HG03175 (cell line): ENCODE measurements around the gene MDK.
A peak's percentile ranks its signal among the peaks of the same experiment; 100 is the strongest.

Experiments used
- ATAC-seq: cut with Tn5 transposase; IDR thresholded peaks from one replicate; pipeline ENCODE4 v1.9.1; 2021; ENCODE audit warnings: mild to moderate bottlenecking, moderate library complexity; ENCODE audit not compliant: unreplicated experiment

Gene MDK

DNA sequence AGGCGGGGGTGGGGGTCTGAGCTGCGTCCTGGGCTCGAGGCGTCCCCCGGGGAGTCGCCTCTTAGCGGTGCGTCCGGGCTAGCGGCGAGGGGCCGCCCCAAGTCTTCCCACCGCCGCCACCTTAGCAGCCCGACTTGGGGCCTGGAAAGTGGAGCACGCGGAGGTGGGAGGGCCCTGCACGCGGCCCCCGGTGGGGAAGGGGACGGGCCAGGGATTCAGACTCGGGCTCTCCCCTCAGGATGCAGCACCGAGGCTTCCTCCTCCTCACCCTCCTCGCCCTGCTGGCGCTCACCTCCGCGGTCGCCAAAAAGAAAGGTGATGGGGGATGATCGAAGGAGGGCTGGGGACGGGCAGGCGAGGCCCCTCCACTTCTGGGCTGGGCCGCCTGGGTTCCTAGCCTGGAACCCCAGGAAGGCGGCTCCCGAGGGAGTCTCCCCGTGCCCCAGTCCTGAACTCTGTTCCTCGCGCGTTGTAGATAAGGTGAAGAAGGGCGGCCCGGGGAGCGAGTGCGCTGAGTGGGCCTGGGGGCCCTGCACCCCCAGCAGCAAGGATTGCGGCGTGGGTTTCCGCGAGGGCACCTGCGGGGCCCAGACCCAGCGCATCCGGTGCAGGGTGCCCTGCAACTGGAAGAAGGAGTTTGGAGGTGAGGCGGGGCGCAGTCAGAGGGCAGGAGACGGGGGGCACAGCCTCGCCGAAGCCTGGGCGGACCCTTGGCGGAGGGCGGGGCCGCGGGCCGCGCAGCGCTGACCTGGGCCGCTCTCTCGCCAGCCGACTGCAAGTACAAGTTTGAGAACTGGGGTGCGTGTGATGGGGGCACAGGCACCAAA, 563 bp downstream of the MDK start:
- no peak for ATAC-seq

DNA sequence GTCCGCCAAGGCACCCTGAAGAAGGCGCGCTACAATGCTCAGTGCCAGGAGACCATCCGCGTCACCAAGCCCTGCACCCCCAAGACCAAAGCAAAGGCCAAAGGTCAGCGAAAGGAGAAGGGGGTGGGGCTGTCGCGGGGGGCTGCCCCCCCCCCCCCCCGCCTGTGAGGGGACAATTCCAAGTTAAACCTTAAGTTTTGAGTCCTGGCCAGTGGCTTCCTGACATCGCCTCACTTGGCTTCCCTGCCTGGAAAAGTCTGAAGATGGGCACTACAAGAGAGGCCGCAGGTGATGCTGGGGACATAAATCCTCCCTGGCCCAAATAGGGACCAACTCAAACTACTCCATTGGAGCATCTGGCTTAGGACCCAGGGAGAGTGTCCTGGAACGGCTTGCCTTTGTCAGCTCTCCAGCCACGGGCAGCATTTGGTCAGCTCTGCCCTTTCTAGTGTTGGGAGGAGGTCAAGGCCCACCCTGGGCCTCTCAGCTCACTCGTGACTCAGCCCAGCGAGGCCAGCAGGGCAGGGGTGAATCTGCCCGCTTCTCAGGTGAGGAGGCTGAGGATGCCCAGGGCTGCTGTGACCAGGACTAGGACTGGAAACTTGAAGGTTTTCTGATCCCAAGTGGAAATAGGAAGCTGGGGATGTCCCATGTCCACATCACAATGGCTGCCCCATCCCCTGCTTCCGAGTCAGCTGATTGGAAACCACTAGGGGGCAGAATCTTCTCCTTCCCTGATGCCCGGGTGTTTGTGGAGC, 1.4 kb downstream of the MDK start:
- no peak for ATAC-seq

DNA sequence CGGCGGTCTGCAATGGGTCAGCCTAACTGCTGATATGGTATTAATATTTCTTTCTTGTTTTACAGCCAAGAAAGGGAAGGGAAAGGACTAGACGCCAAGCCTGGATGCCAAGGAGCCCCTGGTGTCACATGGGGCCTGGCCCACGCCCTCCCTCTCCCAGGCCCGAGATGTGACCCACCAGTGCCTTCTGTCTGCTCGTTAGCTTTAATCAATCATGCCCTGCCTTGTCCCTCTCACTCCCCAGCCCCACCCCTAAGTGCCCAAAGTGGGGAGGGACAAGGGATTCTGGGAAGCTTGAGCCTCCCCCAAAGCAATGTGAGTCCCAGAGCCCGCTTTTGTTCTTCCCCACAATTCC, 1.9 kb downstream of the MDK start:
- ATAC-seq = no peak

DNA sequence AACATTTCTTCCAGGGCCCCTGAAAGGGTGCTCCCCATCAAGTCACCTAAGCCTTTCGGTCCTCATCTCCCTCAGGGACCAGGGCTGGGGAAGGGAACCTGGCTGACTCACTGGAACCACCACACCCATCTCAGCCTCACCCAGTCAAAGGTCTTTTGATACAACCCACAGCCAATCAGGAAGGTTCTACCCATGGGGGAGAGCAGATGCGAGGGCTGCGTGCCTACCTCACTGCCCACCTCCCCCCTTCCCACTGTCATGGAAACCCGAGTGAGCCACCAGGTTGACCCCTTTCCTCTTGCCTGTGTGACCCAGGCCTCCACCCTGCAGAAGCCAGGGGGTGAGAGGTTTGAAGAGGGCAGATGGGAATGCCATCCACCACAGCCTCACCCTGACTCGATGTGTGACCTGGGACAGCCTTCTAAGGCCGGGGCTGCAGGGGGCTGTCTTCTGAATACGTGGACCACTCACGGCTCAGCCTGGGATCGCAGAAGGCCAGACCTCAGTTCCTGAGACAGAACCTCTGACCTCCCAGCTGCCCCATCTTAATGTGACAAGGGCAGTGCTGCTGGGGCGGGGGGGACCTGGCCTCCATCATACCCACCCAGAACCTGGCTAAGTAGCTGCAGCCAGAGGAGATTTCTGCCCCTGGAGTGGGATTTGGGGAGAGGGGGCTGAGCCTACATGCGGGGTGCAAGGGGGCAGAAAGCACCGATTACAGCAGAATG, 2.7 kb downstream of the MDK start:
- no peak for ATAC-seq

DNA sequence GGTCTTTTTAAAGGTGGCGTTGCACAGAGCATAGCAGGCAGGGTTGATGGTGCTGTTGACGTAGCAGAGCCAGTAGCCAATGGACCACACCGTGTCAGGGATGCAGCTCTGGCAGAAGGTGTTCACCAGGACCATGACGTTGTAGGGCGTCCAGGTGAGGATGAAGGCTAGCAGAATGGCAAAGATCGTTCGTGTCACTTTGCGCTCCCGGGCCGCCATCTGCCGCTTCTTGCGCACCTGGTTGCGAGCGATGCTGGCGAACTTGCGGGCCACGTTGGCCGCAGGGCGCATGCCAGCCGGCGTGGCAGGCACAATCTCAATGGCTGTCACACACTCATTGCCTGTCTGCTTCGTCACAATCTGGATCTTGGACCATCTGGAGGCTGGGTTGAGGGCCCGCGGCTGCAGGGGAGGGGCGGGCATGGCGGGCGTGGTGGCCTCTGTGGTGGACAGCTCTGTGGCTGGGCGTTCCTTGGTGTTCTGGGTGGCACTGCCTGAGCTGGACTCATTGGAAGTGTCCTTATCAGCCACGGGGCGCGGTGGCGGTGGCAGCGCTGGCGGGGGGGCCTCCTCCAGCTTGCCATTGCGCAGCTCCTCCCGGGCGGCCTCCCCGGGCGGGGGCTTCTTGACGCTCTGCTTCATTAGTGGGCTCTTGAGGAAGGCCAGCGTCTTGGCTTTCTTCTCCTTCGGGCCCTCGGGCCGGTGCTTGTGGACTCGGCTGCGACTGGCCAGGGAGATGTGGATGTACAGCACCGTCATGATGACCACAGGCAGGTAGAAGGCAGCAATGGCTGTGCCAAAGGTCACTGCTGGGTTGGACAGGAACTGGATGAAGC, 3.9 kb downstream of the MDK start:
- ATAC-seq = no peak

DNA sequence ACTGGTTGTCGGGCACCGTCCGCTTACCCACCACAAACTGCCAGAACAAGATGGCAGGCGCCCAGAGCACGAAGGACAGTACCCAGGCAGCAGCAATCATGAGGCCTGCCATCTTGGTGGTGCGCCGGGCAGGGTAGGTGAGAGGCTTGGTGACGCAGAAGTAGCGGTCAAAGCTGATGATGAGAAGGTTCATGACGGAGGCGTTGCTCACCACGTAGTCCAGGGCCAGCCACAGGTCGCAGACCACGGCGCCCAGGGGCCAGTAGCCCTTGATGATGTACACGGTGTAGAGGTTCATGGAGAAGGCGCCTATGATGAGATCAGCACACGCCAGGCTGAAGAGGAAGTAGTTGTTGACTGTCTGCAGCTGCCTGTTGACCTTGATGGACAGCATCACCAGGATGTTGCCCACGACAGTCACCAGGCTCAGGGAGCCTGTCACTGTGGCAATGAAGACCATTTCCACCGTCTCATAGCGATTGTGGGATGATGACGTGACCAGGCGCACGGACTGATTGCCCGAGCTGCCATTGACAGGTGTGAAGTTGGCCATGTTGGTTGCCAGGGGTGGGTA, 4.6 kb downstream of the MDK start:
- no peak for ATAC-seq

DNA sequence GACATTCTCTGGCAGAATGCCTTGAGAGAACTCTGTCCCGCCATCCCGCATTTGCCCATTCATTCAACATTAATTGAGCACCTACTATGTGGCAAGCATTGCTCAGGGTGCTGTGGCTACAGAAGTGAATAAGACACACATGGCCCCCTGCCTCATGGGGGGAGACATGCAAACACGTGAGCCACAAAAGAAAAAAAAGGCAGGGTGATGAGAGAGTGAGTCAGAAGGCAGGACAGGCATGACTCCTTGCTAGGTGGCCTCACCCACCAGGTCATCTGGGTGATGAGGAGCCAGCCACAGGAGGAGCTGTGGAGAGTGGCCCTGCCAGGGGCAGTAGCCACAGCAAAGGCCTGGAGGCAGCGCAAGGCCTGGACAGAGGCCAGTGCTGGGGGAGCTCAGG, 5.2 kb downstream of the MDK start:
- no peak for ATAC-seq

DNA sequence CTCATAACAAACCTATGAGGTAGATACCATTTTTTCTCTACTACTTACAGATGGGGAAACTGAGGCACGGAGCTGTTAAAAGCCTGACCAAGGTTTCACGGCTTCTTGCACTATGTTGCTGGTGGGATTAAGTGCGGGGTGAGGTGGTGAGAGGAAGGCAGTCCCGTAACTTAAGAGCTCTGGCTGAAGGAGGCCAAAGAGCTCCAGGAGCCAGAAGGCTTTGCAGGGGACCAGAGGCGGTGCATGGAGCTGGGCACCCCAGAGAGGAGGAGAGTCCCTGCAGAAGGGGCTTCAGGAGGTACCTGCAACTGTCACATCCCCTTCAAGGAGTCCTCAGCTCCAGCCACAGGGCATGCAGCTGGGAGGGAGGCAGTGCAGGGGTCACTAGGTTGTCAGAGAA, 6.0 kb downstream of the MDK start:
- ATAC-seq = no peak

DNA sequence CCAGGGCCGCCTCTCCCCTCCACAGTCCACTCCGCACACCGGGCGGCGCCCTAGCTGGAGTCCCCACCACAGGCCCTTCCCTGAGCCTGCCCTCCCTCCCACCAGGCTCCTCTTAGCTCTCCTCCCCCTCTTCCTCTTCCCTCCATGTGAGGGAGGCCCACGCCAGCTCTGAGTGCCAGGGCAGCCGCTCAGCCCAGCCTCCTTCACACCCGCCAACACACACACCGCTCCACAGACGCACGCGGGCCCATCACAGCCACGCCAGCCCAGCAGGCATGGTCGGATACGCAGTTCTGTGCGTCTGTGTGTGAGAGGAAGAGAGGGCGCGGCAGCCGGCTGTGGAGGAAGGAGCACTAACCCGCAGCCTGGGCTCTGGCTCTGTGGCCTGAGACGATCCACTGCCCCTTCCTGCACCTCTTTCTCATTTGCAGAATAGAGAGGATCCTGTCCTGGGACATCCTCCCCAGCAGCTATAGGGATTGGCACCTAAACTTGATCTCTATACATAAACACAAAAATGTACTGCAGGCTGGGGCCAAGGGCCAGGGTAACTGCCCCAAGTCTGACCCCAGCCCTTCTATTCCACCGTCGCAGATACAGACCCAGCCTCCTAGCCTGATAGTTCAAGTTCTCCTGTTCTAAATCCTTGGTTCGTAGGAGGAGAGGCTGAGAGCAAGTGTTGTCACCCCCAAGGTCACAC, 6.6 kb downstream of the MDK start:
- ATAC-seq = no peak

DNA sequence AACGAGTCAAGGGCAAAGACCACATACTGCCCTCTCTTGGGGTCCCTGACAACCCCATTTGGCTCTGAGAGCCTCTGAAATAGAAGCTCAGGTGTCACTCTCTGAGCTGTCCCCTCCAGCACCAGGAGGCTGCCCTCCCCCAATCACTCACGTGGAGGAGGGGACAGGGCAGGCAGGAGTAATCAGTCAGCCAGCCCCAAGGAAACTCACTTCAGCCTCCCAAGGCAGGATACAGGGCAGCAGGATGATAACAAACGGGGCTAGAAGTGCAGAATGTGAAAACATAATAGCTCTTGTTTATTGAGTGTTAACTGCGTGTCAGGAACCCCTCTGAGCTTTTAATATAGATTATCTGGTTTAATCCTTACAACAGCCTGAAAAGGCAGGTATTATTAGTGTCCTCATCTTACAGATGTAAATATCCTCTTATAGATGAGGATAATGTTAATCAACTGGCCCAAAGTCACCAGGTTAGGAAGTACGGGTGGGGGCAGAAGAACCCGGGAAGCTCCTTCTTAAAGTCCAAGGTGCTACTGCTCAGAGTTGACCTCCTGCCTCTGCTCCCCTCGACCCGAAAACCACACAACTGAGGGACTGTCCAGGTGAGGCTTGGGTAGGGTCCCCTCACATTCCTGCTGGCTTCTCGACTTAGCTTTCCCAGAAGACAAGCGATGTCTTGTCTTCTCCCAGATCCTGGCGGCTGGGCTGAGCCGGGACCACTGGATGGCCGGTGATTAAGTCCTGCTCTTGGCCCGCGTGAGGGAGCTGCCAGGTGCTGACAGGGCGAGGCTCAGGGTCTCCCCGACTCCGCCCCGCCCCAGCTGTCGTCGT, 7.4 kb downstream of the MDK start:
- ATAC-seq = no peak

DNA sequence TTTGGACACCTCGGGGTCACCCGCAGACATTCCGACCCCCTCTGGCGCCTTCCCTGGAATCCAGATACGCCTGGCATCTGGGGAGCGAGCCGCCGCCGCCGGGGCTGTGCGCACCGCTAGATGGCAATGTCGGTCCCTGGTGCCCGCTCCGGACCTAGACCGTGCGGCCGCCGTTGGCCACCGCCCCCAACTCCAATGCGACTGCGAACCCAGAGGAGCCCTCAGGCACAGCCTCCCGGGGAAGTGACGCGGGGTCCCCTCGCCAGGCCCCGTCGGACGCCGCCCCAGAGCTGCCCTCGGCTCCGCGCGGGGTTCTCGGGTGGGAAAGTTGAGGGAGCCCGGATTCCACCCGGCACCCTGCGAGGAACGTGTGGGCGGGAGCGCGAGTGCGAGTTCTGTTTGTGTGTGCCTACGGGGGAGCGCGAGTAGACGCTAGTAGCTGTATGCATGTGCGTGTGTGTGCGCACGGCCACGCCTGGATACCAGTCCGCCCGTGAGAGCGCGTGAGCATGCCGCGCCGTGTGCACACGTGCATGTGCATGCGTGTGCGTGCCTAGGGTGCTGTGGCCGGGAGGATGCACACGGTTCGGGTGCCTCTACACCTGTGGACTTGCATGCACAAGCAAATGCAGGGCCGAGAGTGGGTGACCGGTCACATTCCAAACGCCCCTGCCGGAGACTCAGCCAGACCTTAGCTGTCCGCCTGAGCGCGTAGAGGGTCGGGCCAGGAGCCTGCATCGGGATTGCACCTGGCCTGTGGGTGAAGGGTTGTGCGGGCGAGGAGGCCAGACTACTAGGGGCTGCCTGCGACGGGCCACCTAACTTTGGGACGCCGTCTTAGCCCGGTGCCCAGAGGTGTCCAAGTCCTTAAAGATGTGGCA, 8.2 kb downstream of the MDK start:
- ATAC-seq = peak; percentile 44

DNA sequence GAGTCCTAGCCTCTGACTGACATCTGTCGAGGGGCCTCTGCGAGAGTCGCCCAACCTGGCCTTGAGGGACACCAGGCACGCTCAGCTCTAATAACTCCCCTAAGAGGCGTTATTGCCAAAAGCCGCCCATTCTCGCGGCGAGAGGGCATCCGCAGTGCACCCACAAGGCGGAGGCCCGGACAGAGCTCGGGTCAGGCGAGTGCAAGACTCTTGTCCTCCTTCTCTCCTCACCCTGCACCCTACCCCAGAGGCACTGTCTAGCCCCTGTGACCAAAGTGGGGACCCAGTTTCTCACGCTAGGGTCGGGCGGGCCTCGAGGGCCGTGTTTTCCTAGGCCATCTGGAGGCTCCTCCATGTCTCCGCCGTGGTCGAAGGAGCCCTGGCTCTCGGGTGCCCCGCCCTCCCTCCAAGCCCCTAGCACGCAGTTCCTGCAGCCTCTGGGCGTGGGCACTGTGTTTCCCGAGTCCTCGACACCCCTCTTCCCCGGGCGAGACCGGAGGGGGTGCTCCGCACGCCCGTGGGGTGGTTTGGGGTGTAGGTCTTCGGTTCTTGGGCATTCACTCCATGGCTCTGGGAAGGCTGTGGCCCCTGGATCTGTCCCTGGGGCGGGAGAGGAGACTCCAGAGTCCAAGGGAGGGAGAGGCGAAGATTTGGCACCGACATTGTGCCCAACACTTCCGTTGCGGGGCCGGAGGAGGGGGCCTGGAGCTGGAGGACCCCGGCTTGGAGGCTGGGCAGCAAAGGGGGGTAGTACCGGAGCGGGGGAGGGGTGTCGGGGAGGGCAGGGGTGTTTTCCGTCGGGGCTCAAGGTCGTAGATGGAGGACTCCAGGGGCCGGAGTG, 9.1 kb downstream of the MDK start:
- no peak for ATAC-seq

DNA sequence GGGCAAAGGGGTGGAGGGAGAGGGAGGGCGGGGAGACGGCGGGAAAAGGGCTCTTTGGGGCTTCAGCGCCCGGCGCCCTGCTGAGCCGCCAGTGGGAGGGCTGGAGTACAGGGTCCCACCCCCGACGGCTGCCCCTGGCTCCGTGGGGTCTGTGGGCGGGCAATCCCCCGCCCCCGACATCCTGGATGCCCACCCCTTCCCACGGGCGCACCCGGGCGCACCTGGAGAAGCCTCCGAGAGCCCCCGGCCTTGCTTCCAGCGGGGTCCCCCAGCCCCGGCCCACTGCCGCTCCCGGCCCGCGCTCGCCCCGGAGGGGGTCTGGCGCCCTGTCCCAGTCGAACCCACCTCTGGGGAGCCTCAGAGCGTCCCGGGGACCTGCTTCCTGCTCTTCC, 9.7 kb downstream of the MDK start:
- ATAC-seq = no peak

DNA sequence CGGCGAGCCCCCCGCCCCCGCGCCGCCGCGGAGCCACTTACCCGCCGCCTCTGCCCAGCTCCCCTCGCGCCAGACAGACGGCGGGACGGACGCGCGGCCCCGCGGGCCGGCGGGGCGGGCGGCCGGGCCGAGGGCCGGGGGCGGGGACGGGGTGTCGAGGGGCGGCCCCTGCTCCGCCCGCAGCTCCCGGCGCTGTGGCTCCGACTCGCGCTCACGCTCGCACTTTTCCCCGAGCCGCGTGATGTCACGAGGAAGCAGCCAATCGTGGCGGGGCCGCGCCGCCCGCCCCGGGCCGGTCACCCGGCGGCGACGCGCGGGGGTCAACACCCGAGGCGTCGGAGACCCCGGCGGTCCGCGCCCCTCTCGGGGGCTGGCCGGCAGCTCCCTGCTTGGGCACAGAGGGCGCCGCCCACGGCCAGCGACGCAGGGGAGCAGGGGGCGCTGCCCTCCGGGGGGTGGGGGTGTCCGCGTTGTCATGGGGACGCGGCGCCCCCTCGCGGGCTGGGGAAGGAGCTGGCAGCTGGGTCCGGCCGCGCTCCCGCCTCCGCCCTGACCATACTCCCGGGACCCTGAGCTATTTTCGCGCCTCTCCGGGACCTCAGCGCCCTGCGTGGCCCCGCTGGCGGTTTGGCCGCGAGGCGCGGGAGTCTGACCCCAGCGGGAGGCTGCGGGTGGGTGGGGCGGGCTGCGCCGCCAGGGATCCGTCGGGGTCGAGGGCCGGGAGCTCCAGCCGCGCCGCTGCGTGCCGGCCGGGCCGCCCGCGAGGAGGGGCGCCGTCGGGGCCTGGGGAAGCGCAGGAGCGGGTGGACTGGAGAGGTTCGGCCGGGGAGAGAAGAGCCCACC, 10.3 kb downstream of the MDK start, which contains the start of gene CHRM4:
Gene CHRM4, minus strand, starts transcription at position 199 of the 843 bp plus-strand sequence. CDS start 5,219 bp downstream, outside the sequence.
- peak; percentile 22 for ATAC-seq

DNA sequence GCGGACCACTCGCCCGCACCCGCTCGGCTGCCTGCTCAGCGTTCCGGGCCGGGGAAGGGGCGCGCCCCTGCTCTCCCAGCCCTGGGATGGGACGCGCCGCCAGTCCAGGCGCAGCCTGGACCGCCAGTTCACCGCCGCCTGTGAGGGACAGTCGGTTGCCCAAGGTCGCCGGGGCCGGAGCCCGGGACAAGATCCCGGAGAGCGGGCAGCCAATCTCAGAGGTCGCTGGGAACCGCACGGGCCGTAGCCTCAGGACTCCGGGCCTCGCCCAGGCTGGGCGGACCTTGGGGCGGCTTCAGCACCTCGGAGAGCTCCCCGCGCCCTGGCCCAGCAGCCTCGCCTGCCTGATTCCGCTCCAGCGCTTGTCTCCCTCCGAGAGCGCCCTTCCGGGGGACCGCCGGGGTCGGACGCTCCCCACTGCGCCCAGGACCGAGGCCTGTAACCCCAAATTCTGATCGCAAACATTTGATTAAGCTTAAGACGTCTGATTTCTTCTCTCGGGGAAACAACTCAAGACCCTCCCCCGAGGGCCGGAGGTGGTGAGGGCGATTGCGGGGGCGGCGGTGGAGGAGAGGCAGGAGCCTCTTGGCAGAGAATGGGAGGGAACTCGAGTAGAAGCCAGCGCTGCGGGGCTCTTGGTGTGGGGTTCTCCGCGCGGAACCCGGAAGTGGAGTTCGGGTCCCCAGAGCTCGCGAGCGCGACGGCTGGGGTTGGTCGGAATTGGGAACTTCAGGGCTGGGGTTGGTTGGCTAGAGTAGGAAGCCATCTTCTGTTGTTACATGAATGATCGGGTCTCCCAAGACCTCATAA, 11.2 kb downstream of the MDK start:
- peak; percentile 63 for ATAC-seq
